NCI-H146 treated with DMSO at 0.1 percent for 48 hours (cell line): ENCODE measurements around the gene RPS21.
A peak's percentile ranks its signal among the peaks of the same experiment; 100 is the strongest.

Source experiments
- DNase-seq: peaks from one replicate; lab custom pipeline; 2025; ENCODE audit not compliant: unreplicated experiment; lab: John Stamatoyannopoulos, UW

RPS21 gene

DNA sequence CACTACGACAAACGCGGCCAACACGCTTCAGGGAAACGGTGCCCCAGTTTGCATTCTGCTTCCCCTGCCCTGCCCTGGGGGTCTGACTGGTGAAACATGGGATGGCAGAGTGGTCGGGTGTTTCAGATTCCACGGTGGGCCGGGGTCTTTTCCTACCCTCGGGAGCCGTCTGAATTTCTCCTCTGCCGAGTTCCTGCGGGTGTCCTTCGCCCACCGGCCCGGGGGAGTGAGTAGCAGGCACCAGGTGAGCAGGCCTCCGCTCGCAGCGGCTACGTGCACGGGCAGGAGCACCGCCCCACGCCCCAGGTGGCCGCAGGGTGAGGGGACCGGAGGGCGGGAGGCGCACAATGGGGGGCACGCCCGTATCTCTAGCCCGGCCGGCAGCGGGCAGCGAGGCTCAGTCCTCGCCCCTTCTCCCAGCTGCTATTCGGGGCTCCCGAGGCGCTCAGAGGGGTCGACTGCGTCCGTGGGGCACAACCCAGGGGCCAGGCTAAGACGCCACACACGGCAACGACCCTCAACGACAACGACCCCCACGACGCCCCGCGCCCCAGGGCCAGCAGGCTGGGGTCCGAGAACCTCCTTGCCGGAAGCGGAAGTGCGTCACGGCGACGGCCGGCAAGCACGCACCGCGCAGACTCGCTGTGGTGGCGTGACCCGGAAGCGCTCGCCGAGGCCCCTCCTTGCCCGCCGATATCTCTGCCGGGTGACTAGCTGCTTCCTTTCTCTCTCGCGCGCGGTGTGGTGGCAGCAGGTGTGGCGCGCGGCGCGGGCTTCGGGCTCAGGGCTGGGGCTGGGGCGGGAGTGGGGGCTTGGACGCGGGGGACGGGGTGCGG is at the start of gene RPS21:
TSS of gene RPS21 (plus strand) at position 721 of the 836 bp plus-strand sequence. CDS start 236 bp downstream, outside the sequence.
- DNase-seq: peak; percentile 81

DNA sequence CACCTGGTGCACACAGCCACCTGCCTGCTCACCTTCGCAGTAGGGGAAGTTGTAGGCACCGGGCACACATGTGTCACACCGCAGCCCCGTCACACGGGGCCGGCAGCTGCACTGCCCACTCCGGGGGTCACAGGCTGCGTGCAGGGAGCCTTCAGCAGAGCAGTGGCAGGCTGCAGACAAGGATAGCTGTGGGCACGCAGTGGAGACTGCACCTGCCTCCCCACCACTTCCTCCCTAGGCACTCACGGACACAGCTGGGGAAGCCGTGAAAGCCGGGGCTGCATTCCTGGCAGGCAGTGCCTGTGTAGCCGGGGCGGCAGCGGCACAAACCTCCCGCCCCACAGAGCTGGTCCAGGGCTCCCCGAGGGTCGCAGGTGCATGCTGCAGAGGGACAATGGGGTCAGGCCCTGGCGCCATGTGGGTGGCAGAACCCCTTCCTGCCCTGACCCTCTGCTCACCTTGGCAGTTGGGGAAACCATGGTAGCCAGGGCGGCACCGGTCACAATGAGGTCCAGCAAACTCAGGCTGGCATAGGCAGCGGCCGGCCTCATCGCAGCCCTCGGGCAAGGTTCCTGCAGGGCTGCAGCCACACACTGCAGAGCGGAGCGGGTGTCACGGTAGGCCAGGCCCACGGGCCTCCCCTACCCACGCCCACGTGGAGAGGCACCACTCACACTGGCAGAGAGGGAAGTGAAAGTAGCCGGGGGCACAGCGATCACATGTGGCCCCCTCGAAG is 49.2 kb upstream of the RPS21 start:
- no peak for DNase-seq

- no peak for DNase-seq
Observed at GRCh38 chr20:62338294-62338620, 48.6 kb upstream of the RPS21 start.

- no peak for DNase-seq
Observed at GRCh38 chr20:62339647-62340062, 47.2 kb upstream of the RPS21 start.

- no peak for DNase-seq
Observed at GRCh38 chr20:62342910-62343309, 44.0 kb upstream of the RPS21 start.

DNA sequence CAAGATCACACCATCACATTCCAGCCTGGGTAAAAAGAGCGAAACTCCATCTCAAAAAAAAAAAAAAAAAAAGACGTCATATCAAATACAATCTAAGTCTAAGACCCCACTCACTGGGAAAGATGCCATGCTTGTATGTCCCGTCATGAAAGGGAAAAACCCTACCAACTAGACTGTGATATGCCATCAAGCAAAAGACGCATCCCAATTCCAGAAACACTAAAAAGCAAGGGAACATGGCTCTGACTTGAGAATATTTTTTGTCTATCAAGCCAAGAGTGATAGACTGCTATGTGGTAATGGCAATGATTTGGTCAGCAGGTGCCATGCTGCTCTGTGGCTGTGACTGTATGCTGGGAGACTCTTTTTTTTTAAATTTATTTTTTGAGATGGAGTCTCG is 42.8 kb upstream of the RPS21 start:
- no peak for DNase-seq

- no peak for DNase-seq
Observed at GRCh38 chr20:62344782-62345181, 42.1 kb upstream of the RPS21 start.

DNA sequence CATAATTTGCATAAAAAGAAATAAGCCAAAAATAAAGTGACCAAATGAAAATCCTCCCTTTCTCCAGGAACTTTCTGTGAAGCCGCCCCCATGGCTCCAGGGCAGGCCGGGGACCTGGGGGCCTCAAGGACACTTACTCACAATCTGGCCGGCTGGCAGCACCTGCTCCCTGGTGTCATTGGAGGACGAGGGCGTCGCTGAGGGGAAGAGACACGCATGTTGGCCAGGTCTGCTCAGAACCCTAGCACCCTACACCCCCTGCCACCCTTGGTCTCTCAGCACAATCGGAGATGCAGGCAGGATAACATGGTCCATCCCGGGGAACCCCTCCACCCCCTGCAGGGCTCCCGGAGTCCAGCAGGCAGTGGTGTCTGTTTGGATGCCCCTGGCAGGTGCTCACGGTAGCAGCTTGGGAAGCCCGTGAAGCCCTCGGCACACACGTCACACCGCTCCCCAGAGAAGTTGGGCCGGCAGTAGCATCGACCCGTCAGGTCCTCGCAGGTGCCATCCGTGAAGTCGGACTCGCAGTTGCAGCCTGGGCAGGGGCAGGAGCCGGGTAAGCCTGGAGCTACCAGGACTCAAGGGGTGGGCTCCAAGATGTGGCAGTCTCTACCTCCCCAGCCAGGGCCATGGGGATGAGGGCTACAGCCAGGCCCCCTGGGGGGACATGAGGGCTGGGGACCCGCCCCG is 41.1 kb upstream of the RPS21 start:
- DNase-seq: no peak

- DNase-seq: no peak
Observed at GRCh38 chr20:62346398-62347150, 40.3 kb upstream of the RPS21 start.

GRCh38 chr20:62347151-62347404 is 39.8 kb upstream of the RPS21 start:
- DNase-seq: no peak

DNA sequence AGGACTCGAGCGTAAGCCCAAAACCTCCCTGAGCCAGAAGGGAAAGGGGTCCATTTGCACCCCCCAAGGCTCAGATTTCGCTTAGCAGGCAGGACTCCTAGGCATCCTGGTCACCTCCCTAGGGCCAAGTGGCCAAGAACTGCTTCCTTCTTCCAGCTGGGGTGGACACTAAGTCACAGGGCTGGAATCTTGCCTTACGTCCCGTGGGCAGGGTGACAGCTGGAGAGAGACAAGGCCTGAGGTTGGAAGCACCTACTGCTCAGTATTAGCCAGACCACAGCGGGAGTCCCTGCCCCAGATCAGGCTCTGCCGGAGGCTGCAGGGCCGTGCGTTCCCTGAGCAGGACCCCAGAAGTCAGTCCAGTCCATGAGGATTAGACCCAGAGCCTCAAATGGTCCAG is 39.5 kb upstream of the RPS21 start:
- no peak for DNase-seq

DNA sequence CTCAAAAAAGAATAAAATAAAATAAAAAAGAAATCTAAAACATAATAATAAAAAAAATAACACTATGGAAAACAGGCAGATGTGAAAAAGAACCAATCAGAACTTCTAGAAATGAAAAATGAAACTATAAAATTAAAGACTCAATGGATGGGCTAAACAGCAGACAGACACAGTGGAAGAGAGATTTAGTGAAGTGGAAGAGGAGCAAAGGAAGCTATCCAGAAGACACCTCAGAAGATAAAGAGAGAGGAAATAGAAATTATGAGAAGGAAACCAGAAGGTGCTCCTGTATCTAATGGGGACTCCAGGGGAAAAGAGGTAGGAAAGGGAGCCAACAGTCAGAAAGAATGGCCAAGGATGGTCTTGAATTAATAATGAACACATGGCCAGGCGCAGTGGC is 38.3 kb upstream of the RPS21 start:
- DNase-seq: no peak

DNA sequence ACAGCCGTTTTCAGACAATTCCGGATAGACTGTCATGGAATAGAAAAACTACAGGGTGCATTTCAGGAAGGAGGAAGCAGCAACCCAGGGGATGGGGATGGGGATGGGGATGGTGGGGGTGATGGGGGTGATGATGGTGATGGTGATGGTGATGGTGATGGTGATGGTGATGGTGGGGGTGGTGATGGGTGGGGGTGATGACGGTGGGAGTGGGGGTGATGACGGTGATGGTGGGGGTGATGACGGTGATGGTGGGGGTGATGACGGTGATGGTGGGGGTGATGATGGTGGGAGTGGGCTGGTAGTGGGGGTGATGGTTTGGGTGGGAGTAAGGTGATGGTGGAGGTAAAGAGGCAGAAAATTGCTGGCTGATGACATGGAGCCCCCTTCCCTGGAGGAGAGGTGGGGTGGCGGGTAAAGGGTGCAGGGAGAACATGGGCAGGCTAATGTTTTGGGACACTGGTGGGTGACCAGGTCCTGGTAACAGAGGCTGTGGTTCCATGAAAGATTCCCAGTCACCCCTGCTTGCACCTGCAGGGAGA is 37.3 kb upstream of the RPS21 start:
- DNase-seq: no peak

GRCh38 chr20:62350098-62350628 is 36.7 kb upstream of the RPS21 start:
- DNase-seq: no peak

GRCh38 chr20:62350629-62351422 is 36.1 kb upstream of the RPS21 start:
- DNase-seq: no peak

- no peak for DNase-seq
Observed at GRCh38 chr20:62351469-62352401, 35.2 kb upstream of the RPS21 start.

- no peak for DNase-seq
Observed at GRCh38 chr20:62352402-62353288, 34.3 kb upstream of the RPS21 start.
